Mesenteric fat pad (tissue), 1 donor: ENCODE measurements around the gene HRH2. TPM values are rescaled to one million over a fixed set of nuclear protein-coding genes. Genes with fewer than 3 reads are reported as not detected.

ENCODE experiments used
- DNase-seq: peaks from one replicate; pipeline ENCODE4 v3.0.0-alpha.2; 2020; ENCODE audit warnings: low spot score
- total RNA-seq: library from RNA; stranded (reverse); fragmentation: NEBNext Ultra II Directional; extraction: Animal tissue kit (Norgen Biotek cat#: 25700); gene quantifications from one replicate; pipeline ENCODE4 v1.2.1, GENCODE V29; 2021
- donor health status: DM: yes; HTN: yes; CAD: no.

Gene HRH2
- total RNA-seq, 1 donor from 2014 or later: 12.5 TPM

- DNase-seq: no peak
Observed at GRCh38 chr5:175691761-175692160, 33.9 kb downstream of the HRH2 start.

GRCh38 chr5:175692235-175692995 is 34.5 kb downstream of the HRH2 start:
- no peak for DNase-seq

- no peak for DNase-seq
Observed at GRCh38 chr5:175692996-175693710, 35.3 kb downstream of the HRH2 start.

GRCh38 chr5:175693741-175694140 is 35.9 kb downstream of the HRH2 start:
- no peak for DNase-seq

- DNase-seq: no peak
Observed at GRCh38 chr5:175694371-175695160, 36.7 kb downstream of the HRH2 start.

GRCh38 chr5:175695161-175696126 is 37.6 kb downstream of the HRH2 start:
- no peak for DNase-seq

- no peak for DNase-seq
Observed at GRCh38 chr5:175696139-175696854, 38.4 kb downstream of the HRH2 start.

GRCh38 chr5:175696855-175697198 is 39.0 kb downstream of the HRH2 start:
- DNase-seq: no peak

- peak; percentile 35 for DNase-seq
Observed at GRCh38 chr5:175697846-175698245, 40.0 kb downstream of the HRH2 start.

- peak; percentile 83 for DNase-seq
Observed at GRCh38 chr5:175698401-175699115, 40.7 kb downstream of the HRH2 start.

- DNase-seq: peak; percentile 28
Observed at GRCh38 chr5:175700991-175701390, 43.1 kb downstream of the HRH2 start.

GRCh38 chr5:175701797-175702196 is 43.9 kb downstream of the HRH2 start:
- DNase-seq: peak; percentile 28

- DNase-seq: peak; percentile 60
Observed at GRCh38 chr5:175706499-175706898, 48.6 kb downstream of the HRH2 start.

GRCh38 chr5:175707751-175708375 is 50.0 kb downstream of the HRH2 start:
- peak; percentile 53 for DNase-seq

- peak; percentile 71 for DNase-seq
Observed at GRCh38 chr5:175709276-175709781, 51.5 kb downstream of the HRH2 start.

GRCh38 chr5:175710326-175710725 is 52.5 kb downstream of the HRH2 start:
- peak; percentile 41 for DNase-seq

GRCh38 chr5:175711031-175711430 is 53.2 kb downstream of the HRH2 start:
- peak; percentile 47 for DNase-seq

GRCh38 chr5:175711472-175712312 is 53.8 kb downstream of the HRH2 start:
- peak; percentile 68 for DNase-seq
